ENCODE measurements around the gene MAP3K12. TPM values are rescaled to one million over a fixed set of nuclear protein-coding genes. Genes with fewer than 3 reads are reported as not detected.
"Not testable (repeated sequence)": the region's sequence is repeated elsewhere in the genome, so short reads cannot be mapped to it uniquely, and the experiment has no call there.

Gene MAP3K12
- total RNA-seq, 2 donors from 2014 or later: 18.8 to 23.7 TPM

DNA sequence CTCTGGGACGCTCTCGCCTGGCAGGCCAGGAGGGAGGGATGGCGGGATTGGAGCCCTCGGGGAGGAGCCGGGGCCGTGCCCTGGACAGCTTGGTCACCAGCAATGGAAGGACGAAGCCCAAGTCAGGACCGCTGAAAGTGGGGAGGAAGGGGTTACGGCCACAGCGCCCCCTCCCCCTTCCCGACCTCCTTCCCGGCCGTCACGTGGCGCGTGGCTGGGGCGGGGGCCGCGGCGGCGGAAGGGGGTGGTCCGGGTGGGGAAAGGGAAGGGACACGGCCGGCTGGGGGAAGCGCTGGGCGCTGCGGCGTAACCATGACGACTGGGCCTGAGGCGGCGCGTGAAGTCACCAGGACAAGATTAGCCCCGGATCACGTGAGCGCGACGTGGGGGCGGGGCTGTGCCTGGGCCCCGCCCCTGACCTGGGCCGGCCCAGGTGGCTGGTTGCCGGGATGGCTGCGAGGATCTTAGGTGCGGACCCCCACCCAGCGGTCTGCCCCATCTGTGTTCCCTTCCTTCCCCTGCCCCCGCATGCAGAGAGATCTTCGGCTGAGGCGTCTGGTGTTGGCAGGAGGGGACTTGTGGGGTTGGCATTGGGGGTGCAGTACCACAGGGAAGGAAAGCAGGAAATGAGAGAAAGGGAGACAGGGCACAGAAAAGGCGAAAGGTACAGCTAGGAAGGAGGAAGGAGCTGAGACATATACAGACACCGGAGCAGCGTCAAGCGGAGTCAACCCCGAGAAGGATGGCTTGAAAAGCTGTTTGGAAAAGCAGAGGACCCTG lies 6.2 kb downstream of the MAP3K12 start:
- ATAC-seq (replicated peaks in 1 of 2): peak; percentile 93 to 95
- Mint-ChIP-seq H3K4me3 (peak overlapping the region; percentile 89 to 97), H3K9me3 (no peaks in the 10 kb centered on the region), H3K27me3 (ENCODE audit: low read depth) (no peaks in the 10 kb centered on the region), H3K36me3 (ENCODE audit: insufficient read depth in 2 of 2) (peaks cover 0 to 3% of the 10 kb centered on the region in 2 donors), H3K4me1 (ENCODE audit: low read depth) (peaks cover 36% of the 10 kb centered on the region), H3K27ac (peak overlapping the region; percentile 29)
- peak; percentile 88 to 91 for DNase-seq

DNA sequence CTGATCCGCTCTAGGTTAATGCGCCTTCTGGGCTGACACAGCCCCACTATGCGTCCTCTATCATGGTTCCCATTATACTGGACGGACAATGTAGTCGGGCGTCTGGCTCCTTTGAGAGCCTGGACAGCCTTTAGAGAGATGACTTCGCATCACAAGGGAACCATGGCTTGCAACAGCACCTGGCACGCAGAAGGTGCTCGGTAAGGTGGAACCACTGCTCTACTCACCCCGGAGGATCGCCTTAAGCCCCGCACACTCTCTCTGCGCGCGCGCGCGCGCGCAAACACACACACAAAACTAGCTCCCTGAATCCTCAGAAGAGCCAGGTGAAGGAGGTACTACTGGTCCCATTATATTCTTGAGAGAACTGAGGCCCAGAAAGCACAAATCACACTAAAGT lies 7.1 kb downstream of the MAP3K12 start:
- peaks cover 29% of the 10 kb centered on the region for H3K4me1 Mint-ChIP-seq (ENCODE audit: low read depth)
- ATAC-seq (replicated peaks in 1 of 2): no peak
- H3K36me3 Mint-ChIP-seq (ENCODE audit: insufficient read depth in 2 of 2): peaks cover 0 to 6% of the 10 kb centered on the region in 2 donors
- H3K9me3 Mint-ChIP-seq: no peaks in the 10 kb centered on the region
- no peak for DNase-seq
- H3K27me3 Mint-ChIP-seq (ENCODE audit: low read depth): no peaks in the 10 kb centered on the region
- peak overlapping the region; percentile 13 for H3K27ac Mint-ChIP-seq
- peak overlapping the region; percentile 66 to 97 for H3K4me3 Mint-ChIP-seq

DNA sequence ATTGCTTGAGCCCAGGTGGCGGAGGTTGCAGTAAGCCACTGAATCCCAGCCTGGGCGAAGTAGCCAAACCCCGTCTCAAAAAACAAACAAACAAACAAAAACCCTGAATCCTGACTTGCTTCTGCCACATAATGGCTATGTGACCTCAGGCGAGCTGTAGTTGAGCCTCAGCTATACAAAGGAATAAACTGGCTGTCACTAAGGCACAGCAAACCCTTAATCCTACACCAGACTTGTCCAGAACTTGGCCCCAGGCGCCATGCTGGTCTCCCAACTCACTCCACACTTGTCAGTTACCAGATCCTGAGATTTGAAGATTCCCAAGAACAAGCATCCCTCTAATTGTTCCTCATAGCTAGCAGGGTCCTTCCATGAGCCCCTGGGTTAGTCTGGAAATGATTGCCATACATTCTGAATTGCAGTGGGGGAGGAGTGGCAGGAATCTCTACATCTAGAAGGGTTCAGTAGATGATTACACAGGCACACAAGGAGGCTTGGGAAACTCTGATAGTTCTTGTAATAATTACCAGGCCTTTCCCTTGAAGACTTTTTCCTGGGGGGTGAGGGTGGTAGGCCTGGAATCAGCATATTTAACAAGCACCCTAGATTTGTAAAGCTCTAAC lies 9.9 kb downstream of the MAP3K12 start:
- H3K27ac Mint-ChIP-seq: no peak overlapping the region
- no peak for DNase-seq
- H3K9me3 Mint-ChIP-seq: no peaks in the 10 kb centered on the region
- no peak for ATAC-seq (replicated peaks in 1 of 2)
- no peak overlapping the region for H3K4me3 Mint-ChIP-seq
- no peaks in the 10 kb centered on the region for H3K27me3 Mint-ChIP-seq (ENCODE audit: low read depth)
- H3K4me1 Mint-ChIP-seq (ENCODE audit: low read depth): peaks cover 21% of the 10 kb centered on the region
- peaks cover 2 to 9% of the 10 kb centered on the region in 2 donors for H3K36me3 Mint-ChIP-seq (ENCODE audit: insufficient read depth in 2 of 2)

DNA sequence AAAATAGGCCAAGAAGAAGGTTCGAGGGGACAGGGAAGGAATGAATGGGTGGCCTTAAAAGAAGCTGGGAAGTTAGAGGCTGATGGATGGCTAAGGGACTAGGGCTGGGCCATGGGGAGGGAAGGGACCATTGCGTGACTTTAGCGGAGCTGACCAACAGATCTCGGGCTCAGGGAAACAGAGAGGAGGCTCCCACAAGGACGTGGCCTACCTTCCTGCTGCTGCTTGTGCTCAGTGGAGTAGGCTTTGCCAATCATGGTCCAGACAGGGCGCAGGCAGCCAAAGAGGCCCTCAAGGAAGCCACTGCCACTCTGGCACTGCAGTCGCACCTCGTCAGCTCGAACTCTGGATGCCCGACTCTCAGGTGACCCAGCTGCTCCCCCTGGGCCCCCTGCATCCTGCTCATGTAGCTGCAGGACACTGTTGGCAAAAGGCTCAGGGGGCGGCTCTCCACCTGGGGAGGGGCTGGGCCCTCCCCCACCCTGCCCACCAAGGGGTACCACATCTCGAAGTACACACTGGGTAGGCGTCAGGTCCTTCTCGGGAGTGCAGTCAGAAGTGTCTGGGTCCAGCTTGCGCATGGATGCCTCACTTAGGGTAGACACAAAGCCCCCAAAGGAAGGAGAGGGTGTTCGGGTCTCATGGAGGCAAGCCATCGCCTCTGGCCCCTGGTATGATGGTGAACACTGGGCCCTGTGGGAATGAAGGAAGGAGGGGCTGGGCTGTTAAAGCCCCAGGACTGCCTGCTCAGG lies 12.3 kb downstream of the MAP3K12 start:
- H3K27ac Mint-ChIP-seq: peak overlapping the region; percentile 51
- H3K36me3 Mint-ChIP-seq (ENCODE audit: insufficient read depth in 2 of 2): peaks cover 7 to 10% of the 10 kb centered on the region in 2 donors
- no peaks in the 10 kb centered on the region for H3K9me3 Mint-ChIP-seq
- H3K4me3 Mint-ChIP-seq: no peak overlapping the region
- ATAC-seq (replicated peaks in 1 of 2) (peak in 1 of 2 donors; percentile 4), DNase-seq (no peak)
- peaks cover 8% of the 10 kb centered on the region for H3K4me1 Mint-ChIP-seq (ENCODE audit: low read depth)
- H3K27me3 Mint-ChIP-seq (ENCODE audit: low read depth): no peaks in the 10 kb centered on the region

DNA sequence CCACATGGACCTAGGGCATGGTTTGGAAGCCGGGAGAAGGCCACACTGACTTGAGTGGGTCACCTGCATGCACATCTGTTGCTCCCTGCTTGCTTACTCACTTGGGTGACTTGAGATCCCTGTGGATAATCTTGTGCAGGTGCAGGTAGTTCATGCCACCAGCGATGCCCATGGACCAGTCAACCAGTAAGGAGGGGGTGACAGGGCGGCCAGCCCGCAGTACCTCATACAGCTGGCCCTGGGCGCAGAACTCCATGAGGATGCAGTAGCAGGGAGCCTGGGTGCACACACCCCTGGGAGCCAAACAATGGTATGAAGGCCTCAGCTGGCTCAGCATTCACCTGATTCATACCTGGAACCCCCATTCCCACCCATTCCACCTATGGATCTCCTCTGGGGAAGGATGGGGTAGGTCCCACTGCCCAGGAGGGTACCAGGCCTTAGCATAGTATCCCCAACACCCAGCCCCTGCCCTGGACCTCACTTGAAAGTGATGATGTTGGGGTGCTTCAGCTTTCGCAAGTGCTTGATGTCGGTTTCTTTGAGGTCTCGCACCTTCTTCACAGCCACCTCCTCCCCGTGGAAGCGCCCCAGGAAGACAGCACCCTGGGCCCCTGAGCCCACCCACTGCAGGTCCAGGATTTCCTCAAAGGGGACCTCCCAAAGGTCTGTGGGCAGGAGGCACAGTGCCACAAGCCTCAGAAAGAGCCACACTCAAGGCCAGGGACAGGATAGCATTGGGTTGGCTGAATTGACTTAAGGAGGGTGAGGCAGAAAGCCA lies 13.1 kb downstream of the MAP3K12 start:
- no peak for DNase-seq
- Mint-ChIP-seq H3K36me3 (ENCODE audit: insufficient read depth in 2 of 2) (peaks cover 7 to 13% of the 10 kb centered on the region in 2 donors), H3K4me3 (no peak overlapping the region), H3K9me3 (no peaks in the 10 kb centered on the region), H3K27me3 (ENCODE audit: low read depth) (no peaks in the 10 kb centered on the region), H3K27ac (peak overlapping the region; percentile 0), H3K4me1 (ENCODE audit: low read depth) (peaks cover 7% of the 10 kb centered on the region)
- no peak for ATAC-seq (replicated peaks in 1 of 2)

DNA sequence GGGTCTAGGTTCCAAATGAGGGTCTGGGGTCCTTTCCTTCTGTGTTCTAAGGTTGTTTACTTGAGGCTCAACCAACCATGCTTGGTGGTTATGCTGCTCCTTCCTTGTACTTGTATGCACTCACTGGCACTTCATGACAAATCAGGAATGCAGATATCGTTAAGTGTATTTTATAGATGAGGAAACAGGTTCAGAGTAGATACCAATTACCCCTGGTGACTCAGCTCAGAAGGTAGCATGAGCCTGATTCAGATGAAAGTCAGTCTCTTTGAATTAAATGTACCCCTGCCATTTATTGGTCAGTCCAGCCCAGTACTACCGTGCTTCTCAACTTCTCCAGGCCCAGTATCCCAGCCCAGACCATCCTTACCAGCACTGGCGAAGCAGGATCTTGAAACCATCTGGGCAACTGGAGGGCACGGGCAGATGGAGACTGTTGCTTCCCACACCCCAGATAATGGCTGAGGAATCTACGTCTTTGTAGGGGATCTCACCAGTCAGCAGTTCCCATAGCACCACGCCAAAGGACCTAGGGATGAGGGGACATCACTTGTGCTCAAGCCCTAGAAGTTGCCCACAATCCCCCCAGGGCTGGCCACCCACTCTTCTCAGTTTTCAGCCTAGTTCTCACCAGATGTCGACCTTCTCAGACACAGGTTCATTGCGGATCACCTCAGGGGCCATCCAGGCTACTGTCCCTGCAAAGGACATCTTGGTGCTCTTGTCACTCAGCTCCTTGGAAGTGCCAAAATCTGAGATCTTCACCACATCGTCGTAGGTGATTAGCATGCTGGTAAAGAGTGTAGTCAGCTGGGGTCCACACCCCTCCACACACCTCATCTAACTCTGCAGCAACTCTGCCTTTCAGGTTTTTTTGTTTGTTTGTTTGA lies 14.3 kb downstream of the MAP3K12 start:
- no peak for ATAC-seq (replicated peaks in 1 of 2)
- Mint-ChIP-seq H3K4me1 (ENCODE audit: low read depth) (peaks cover 7% of the 10 kb centered on the region), H3K36me3 (ENCODE audit: insufficient read depth in 2 of 2) (peaks cover 9 to 15% of the 10 kb centered on the region in 2 donors)

DNA sequence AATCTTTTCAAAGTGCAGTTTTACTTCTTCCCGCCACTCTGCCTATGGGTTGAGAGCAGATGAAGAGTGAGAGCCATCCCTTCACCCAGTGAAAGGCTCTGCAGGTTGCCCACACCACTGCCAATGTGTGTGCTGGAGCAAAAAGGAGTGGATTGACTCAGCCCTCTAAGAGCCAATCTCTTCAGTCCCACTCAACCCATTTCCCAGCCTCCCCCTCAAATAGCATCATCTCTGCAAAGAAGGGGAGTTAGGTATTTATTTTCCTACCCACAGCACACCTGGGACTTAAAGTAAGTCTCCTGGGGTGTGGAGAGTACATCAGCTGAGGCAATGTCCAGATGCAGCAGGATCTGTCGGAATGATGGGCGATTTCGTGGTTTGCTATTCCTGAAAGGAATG lies 15.3 kb downstream of the MAP3K12 start:
- Mint-ChIP-seq H3K4me3 (no peak overlapping the region), H3K27me3 (ENCODE audit: low read depth) (no peaks in the 10 kb centered on the region), H3K9me3 (no peaks in the 10 kb centered on the region), H3K27ac (peak overlapping the region; percentile 34), H3K36me3 (ENCODE audit: insufficient read depth in 2 of 2) (peaks cover 12 to 22% of the 10 kb centered on the region in 2 donors), H3K4me1 (ENCODE audit: low read depth) (peaks cover 7% of the 10 kb centered on the region)
- DNase-seq: no peak
- peak; percentile 9 to 13 for ATAC-seq (replicated peaks in 1 of 2)

More for the DNA sequence above, 14.3 kb downstream of the MAP3K12 start:
- no peaks in the 10 kb centered on the region for H3K9me3 Mint-ChIP-seq
- H3K27ac Mint-ChIP-seq: peak overlapping the region; percentile 71
- DNase-seq: no peak
- no peak overlapping the region for H3K4me3 Mint-ChIP-seq
- H3K27me3 Mint-ChIP-seq (ENCODE audit: low read depth): no peaks in the 10 kb centered on the region

DNA sequence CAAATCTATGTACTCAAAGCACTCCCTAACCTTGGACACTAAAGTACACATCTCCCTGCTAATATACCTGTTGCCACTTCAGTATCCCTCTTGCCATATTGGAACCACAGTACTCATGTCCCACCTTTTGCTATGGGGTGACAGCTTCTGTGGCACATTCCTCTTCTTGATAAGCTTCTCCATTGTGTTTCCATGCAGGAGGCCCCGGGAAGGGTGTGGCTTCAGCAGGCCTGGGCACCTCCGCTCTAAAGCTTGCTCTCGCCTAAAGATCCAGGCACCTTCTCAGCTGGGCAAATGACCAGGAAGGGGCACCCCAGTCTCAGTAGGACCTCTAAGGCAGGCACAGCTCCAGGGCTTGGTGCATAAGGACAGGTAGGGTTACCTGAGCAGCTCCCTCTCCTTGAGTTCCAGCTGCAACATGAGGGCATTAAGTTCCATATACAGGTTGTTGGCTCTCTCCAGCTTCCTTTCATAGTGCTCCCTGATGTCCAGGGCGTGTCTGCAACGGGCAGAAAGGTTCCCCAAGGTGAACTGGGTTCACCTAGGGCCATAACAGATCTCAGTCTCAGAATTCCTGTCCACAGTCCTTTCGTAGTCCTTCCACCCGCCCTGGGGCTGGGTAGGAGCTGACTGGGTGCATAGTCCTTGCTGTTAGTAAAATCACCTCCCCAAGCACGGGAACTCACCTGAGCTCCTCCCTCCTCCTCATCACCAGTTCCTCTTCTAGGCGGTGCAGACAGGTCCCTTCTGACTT lies 15.9 kb downstream of the MAP3K12 start:
- Mint-ChIP-seq H3K27me3 (ENCODE audit: low read depth) (no peaks in the 10 kb centered on the region), H3K27ac (peak overlapping the region; percentile 34), H3K4me3 (no peak overlapping the region), H3K9me3 (no peaks in the 10 kb centered on the region), H3K36me3 (ENCODE audit: insufficient read depth in 2 of 2) (peaks cover 12 to 22% of the 10 kb centered on the region in 2 donors), H3K4me1 (ENCODE audit: low read depth) (peaks cover 12% of the 10 kb centered on the region)
- DNase-seq (no peak), ATAC-seq (replicated peaks in 1 of 2) (peak in 1 of 2 donors; percentile 5)

DNA sequence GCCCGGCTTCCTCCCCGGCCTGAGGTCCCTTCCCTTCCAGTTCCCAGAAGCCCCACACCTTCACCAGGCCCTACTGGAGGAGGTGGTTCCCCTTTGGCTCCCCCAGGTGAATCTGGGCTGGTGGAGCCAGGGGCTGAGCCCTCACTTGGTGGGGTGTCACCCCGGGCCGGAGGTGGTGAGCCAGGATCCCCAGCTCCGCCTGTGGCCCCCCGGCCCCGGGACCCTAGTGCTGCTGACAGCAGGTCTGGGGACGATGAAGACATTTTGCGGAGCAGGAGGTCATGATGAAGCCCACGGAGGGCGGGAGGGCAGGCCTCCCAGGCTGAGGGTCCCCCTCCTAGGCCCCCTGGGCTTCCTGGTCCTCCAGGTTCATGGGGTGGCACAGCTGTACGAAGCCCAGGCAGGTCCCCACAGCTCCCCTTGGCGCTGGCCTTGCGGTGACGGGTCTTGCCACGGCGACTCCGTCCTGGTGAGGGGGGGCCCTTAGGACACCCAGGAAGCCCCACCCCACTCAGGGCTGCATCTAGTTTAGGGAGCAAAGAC lies 16.6 kb downstream of the MAP3K12 start:
- DNase-seq: no peak
- H3K4me3 Mint-ChIP-seq: no peak overlapping the region
- H3K36me3 Mint-ChIP-seq (ENCODE audit: insufficient read depth in 2 of 2): peaks cover 12 to 20% of the 10 kb centered on the region in 2 donors
- H3K9me3 Mint-ChIP-seq: no peaks in the 10 kb centered on the region
- no peaks in the 10 kb centered on the region for H3K27me3 Mint-ChIP-seq (ENCODE audit: low read depth)
- H3K4me1 Mint-ChIP-seq (ENCODE audit: low read depth): peaks cover 18% of the 10 kb centered on the region
- no peak overlapping the region for H3K27ac Mint-ChIP-seq
- ATAC-seq (replicated peaks in 1 of 2): peak in 1 of 2 donors; percentile 8

DNA sequence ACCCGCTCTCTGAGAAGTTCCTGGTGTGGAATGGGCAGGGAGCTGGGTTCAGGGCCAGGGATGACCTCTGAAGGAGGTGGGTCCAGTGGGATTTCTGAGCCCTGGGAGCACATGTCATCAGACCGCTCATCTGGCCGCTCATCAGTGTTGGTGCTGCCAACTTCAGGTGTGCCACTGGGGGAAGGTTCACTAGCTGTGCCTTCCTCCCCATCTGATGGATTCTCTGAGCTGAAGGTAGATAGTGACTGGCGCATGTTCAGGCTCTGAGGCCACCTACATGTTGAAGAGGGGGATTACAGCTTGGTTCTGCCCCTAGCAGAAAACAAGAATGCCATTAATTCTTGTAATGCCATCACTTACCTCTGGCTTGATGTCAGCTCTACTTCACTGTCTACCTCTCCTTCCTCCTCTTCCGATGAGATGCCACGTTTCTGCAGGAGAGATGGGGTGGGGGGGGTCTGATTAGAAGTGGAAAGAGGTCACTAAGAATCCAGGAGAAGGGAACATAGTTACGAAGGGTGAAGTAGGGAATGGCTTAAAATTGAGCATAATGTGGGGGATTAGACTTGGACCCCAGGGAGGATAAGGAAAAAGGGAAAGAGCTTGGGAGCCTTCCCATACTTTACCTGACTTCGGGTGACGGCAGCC lies 17.2 kb downstream of the MAP3K12 start:
- Mint-ChIP-seq H3K9me3 (no peaks in the 10 kb centered on the region), H3K36me3 (ENCODE audit: insufficient read depth in 2 of 2) (peaks cover 12 to 23% of the 10 kb centered on the region in 2 donors), H3K27me3 (ENCODE audit: low read depth) (no peaks in the 10 kb centered on the region), H3K4me1 (ENCODE audit: low read depth) (peaks cover 18% of the 10 kb centered on the region), H3K27ac (peak overlapping the region; percentile 50), H3K4me3 (no peak overlapping the region)
- DNase-seq (no peak), ATAC-seq (replicated peaks in 1 of 2) (peak in 1 of 2 donors; percentile 17)

DNA sequence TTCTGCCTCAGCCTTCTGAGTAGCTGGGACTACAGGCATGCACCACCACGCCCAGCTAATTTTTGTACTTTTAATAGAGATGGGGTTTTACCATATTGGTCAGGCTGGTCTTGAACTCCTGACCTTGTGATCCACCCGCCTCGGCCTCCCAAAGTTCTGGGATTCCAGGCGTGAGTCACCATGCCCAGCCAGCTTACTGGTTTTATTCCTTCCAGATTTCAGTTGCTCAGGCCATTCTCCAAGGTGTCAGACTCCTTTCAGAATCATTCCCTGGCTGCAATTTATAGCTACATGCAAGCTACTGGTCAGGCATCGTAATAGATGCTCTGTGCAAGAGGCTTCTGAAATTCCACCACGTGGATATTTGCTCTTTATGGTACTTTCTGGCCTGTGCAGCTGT lies 17.8 kb downstream of the MAP3K12 start:
- peak overlapping the region; percentile 50 for H3K27ac Mint-ChIP-seq
- H3K36me3 Mint-ChIP-seq (ENCODE audit: insufficient read depth in 2 of 2): peaks cover 15 to 29% of the 10 kb centered on the region in 2 donors
- H3K4me3 Mint-ChIP-seq; H3K9me3 Mint-ChIP-seq; ATAC-seq (replicated peaks in 1 of 2); DNase-seq; H3K27me3 Mint-ChIP-seq (ENCODE audit: low read depth): not testable (repeated sequence)
- H3K4me1 Mint-ChIP-seq (ENCODE audit: low read depth): peaks cover 23% of the 10 kb centered on the region
